ENCODE data around the gene GPRIN3.

The GPRIN3 gene

GRCh38 chr4:89248879-89249281, 58.7 kb downstream of the GPRIN3 start:
- H3K9me3 Mint-ChIP-seq = no peaks in the 10 kb centered on the region
- no peak overlapping the region for H3K27ac Mint-ChIP-seq
- H3K4me3 Mint-ChIP-seq = no peak overlapping the region
- no peak for TF ChIP-seq CTCF (IDR thresholded peaks at IDR 0.05)
- DNase-seq = no peak
- no peaks in the 10 kb centered on the region for H3K27me3 Mint-ChIP-seq (ENCODE audit: low read depth, poor library complexity)
- H3K36me3 Mint-ChIP-seq (ENCODE audit: low read depth) = no peaks in the 10 kb centered on the region
- H3K4me1 Mint-ChIP-seq = peaks cover 24% of the 10 kb centered on the region

GRCh38 chr4:89247951-89248350, 59.6 kb downstream of the GPRIN3 start:
- H3K27ac Mint-ChIP-seq = no peak overlapping the region
- no peak overlapping the region for H3K4me3 Mint-ChIP-seq
- no peak for DNase-seq
- no peaks in the 10 kb centered on the region for H3K9me3 Mint-ChIP-seq
- no peaks in the 10 kb centered on the region for H3K27me3 Mint-ChIP-seq (ENCODE audit: low read depth, poor library complexity)
- no peak for TF ChIP-seq CTCF (IDR thresholded peaks at IDR 0.05)
- H3K36me3 Mint-ChIP-seq (ENCODE audit: low read depth) = no peaks in the 10 kb centered on the region
- peaks cover 28% of the 10 kb centered on the region for H3K4me1 Mint-ChIP-seq

GRCh38 chr4:89245459-89245858, 62.1 kb downstream of the GPRIN3 start:
- no peak overlapping the region for H3K27ac Mint-ChIP-seq
- H3K27me3 Mint-ChIP-seq (ENCODE audit: low read depth, poor library complexity) = peaks cover 4% of the 10 kb centered on the region
- no peaks in the 10 kb centered on the region for H3K36me3 Mint-ChIP-seq (ENCODE audit: low read depth)
- DNase-seq = no peak
- H3K4me1 Mint-ChIP-seq = peaks cover 31% of the 10 kb centered on the region
- H3K4me3 Mint-ChIP-seq = no peak overlapping the region
- no peak for TF ChIP-seq CTCF (IDR thresholded peaks at IDR 0.05)
- H3K9me3 Mint-ChIP-seq = no peaks in the 10 kb centered on the region

- Mint-ChIP-seq H3K27me3 (ENCODE audit: low read depth, poor library complexity) (peaks cover 4% of the 10 kb centered on the region), H3K27ac (no peak overlapping the region), H3K4me3 (no peak overlapping the region), H3K9me3 (no peaks in the 10 kb centered on the region), H3K4me1 (peaks cover 18% of the 10 kb centered on the region), H3K36me3 (ENCODE audit: low read depth) (no peaks in the 10 kb centered on the region)
- no peak for DNase-seq
- no peak for TF ChIP-seq CTCF (IDR thresholded peaks at IDR 0.05)
Measured at GRCh38 chr4:89243733-89244252, 63.8 kb downstream of the GPRIN3 start.

GRCh38 chr4:89242864-89243732, 64.5 kb downstream of the GPRIN3 start:
- Mint-ChIP-seq H3K4me1 (peaks cover 12% of the 10 kb centered on the region), H3K36me3 (ENCODE audit: low read depth) (no peaks in the 10 kb centered on the region), H3K9me3 (no peaks in the 10 kb centered on the region), H3K27ac (no peak overlapping the region), H3K27me3 (ENCODE audit: low read depth, poor library complexity) (peaks cover 4% of the 10 kb centered on the region), H3K4me3 (no peak overlapping the region)
- TF ChIP-seq CTCF (IDR thresholded peaks at IDR 0.05) = no peak
- no peak for DNase-seq

- Mint-ChIP-seq H3K9me3 (no peaks in the 10 kb centered on the region), H3K4me1 (peaks cover 6% of the 10 kb centered on the region), H3K27ac (no peak overlapping the region), H3K27me3 (ENCODE audit: low read depth, poor library complexity) (peaks cover 4% of the 10 kb centered on the region), H3K36me3 (ENCODE audit: low read depth) (no peaks in the 10 kb centered on the region), H3K4me3 (no peak overlapping the region)
- DNase-seq = no peak
- no peak for TF ChIP-seq CTCF (IDR thresholded peaks at IDR 0.05)
Measured at GRCh38 chr4:89242216-89242615, 65.4 kb downstream of the GPRIN3 start.
